ENCODE results near the gene ATP9B.

Gene ATP9B

GRCh38 chr18:79416677-79417052 lies 347.5 kb downstream of the ATP9B start:
- no peak for DNase-seq

- DNase-seq: no peak
Measured at GRCh38 chr18:79418236-79418635, 349.0 kb downstream of the ATP9B start.

- DNase-seq: no peak
Measured at GRCh38 chr18:79418642-79419041, 349.4 kb downstream of the ATP9B start.

- no peak for DNase-seq
Measured at GRCh38 chr18:79420033-79420745, 351.0 kb downstream of the ATP9B start.

- no peak for DNase-seq
Measured at GRCh38 chr18:79421275-79421857, 352.2 kb downstream of the ATP9B start.

GRCh38 chr18:79422022-79422782 lies 353.0 kb downstream of the ATP9B start:
- no peak for DNase-seq

- DNase-seq: no peak
Measured at GRCh38 chr18:79422783-79423165, 353.6 kb downstream of the ATP9B start.

GRCh38 chr18:79423211-79424007 lies 354.2 kb downstream of the ATP9B start:
- DNase-seq: no peak

GRCh38 chr18:79424008-79424565 lies 354.9 kb downstream of the ATP9B start:
- no peak for DNase-seq

GRCh38 chr18:79424880-79425568 lies 355.8 kb downstream of the ATP9B start:
- DNase-seq: no peak

GRCh38 chr18:79425569-79425886 lies 356.3 kb downstream of the ATP9B start:
- DNase-seq: no peak

GRCh38 chr18:79426376-79427300 lies 357.4 kb downstream of the ATP9B start:
- DNase-seq: no peak

- no peak for DNase-seq
Measured at GRCh38 chr18:79427368-79428225, 358.4 kb downstream of the ATP9B start.

All from activated CD4-positive, alpha-beta T cell treated with anti-CD3 and anti-CD28 coated beads for 1 hour (primary cell).